GM19099 (cell line): ENCODE data around the gene ETS2.

Source experiments
- POLR2A ChIP-seq: IDR thresholded peaks from 3 replicates; pipeline ENCODE4 v1.6.1; 2011; ENCODE audit warnings: low read depth; ENCODE audit not compliant: insufficient read length; ENCODE audit errors: extremely low read depth

ETS2 gene

GRCh38 chr21:38804030-38804788 lies 1.5 kb upstream of the ETS2 start:
- TF ChIP-seq POLR2A: no peak

- no peak for TF ChIP-seq POLR2A
Observed at GRCh38 chr21:38804789-38805327, 871 bp upstream of the ETS2 start.

- no peak for TF ChIP-seq POLR2A
Observed at GRCh38 chr21:38806153-38806941, 618 bp downstream of the ETS2 start.

DNA sequence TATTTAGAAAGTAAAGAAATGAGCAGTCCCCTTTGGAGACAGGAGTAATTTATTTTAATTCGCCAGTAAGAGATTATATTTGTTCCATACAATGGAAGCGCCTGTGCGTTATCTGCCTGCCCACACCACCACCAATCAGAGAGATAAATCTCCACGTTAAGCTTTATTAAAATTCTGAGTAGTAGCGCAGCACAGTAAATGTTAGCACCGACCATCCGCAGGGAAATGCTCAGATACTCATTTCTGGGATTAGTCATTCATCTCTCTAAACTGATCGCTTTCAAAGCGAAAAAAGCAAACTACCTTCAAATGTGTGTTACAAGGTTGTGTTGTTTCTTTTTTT lies 1.2 kb downstream of the ETS2 start:
- no peak for TF ChIP-seq POLR2A

GRCh38 chr21:38807441-38807871 lies 1.7 kb downstream of the ETS2 start:
- TF ChIP-seq POLR2A: no peak

GRCh38 chr21:38807986-38808385 lies 2.3 kb downstream of the ETS2 start:
- no peak for TF ChIP-seq POLR2A

GRCh38 chr21:38809198-38809878 lies 3.6 kb downstream of the ETS2 start:
- TF ChIP-seq POLR2A: no peak

- no peak for TF ChIP-seq POLR2A
Observed at GRCh38 chr21:38810034-38810825, 4.5 kb downstream of the ETS2 start.

- no peak for TF ChIP-seq POLR2A
Observed at GRCh38 chr21:38810826-38811164, 5.1 kb downstream of the ETS2 start.

DNA sequence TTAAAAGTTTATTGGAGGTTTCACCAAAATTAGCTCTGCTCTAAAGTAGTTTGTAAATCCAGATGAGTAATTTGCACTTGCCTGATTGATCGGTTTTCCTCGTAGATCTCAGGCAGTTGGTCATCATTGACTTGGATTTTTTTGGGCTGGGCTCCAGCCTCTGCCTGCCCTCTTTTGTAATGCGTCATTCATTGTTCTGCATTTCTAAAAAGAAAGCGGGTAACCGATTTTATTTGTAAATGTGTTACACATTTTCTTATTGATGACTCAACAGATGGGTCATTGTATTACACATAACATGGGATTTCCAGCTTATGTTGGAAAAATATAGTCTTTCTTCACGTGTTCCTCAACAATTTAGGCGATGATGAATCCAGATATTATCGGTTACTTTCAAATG lies 5.5 kb downstream of the ETS2 start:
- no peak for TF ChIP-seq POLR2A

DNA sequence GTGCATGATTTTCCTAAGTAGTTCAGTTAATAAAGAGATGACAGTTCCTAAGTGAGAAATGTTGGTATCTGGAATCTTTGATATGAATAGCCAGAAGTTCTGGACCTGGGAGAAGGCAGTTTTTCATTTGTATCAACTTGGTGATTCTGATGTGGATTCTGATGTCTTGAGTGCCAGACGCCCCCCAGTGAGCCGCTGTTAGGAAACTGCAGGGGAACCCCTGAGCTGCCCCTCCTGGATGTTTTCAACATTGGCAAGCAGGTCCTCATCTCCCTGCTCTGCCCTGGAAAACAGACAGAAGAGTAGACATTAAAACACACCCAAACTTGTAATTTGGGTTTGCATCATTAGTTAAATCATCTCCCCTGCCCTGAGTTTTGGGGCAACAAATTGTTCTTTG lies 7.4 kb downstream of the ETS2 start:
- TF ChIP-seq POLR2A: no peak

GRCh38 chr21:38813547-38813946 lies 7.8 kb downstream of the ETS2 start:
- no peak for TF ChIP-seq POLR2A

GRCh38 chr21:38814126-38815059 lies 8.7 kb downstream of the ETS2 start:
- TF ChIP-seq POLR2A: no peak

DNA sequence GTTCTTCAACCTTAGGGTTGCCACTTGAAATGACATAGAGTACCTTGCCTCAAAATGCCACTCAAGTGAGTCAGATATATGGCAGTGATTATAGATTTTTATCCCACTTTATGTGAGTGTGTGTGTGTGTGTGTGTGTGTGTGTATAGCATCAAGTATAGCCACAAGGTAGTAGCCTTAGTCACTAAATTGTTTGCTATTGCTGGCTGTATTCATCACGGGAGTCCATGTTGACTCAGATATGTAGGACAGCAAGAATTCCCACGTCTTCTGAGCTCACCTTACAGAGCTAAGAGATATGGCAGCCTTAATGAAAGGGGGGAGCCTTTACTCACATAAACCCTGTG lies 9.3 kb downstream of the ETS2 start:
- TF ChIP-seq POLR2A: no peak

DNA sequence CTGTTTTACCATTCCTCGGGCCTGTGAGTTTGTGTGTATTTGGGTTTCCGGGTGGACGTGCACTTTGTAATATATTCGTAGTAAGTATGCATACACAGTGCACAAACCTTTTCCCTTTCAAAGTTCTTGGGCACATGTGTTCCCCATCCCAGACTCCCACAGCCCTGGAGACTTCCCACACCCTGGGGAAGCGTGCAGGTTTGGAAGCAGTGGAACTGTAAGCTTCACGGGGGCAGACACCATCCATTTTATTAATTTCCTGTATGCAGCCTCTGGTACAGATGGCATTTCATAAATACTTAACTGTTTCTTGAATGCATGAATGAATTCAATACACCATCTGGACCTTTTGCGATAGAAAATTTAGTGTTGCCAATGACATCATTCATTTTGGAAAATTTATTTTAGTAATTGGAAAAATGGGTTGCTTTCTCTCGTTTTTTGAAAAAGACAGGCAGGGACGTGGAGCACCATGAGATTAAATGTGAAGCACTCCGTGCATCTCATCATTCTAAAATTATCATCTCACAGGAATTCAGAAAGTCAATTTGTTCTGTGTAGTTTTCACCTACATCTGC lies 10.8 kb downstream of the ETS2 start:
- TF ChIP-seq POLR2A: no peak
